Mammary epithelial cell (primary cell): ENCODE results near the gene LCE1D.

ENCODE experiments used
- CTCF ChIP-seq, 2 donors: IDR thresholded peaks in 1 of 2; conservative IDR thresholded peaks in 1 of 2; 2 replicates each; pipeline ENCODE4 v1.5.1; 2011 to 2012; ENCODE audit warnings: inconsistent platforms in 2 of 2, low read length in 2 of 2, mild to moderate bottlenecking in 2 of 2, control low read depth in 1 of 2, low read depth in 1 of 2; ENCODE audit not compliant: insufficient read depth in 1 of 2; ENCODE audit errors: extremely low read depth in 1 of 2
- EZH2 ChIP-seq: IDR thresholded peaks from 2 replicates; pipeline ENCODE4 v1.6.1; 2012; ENCODE audit warnings: low read length, inconsistent platforms, borderline replicate concordance

- TF ChIP-seq CTCF (conservative IDR thresholded peaks at IDR 0.05 in 1 of 2, IDR thresholded peaks at IDR 0.05 in 1 of 2; ENCODE audit: extremely low read depth in 1 of 2, insufficient read depth in 1 of 2, low read depth in 1 of 2, low read length in 2 of 2) (no peak), EZH2 (no peak)
Observed at GRCh38 chr1:152752225-152752624, 44.3 kb upstream of the LCE1D start.
